AG10803 (cell line): ENCODE measurements around the gene INHBB.
"Not testable (repeated sequence)": the region's sequence is repeated elsewhere in the genome, so short reads cannot be mapped to it uniquely, and the experiment has no call there.

Experiments used
- DNase-seq: peaks from one replicate; pipeline ENCODE4 v3.0.0; 2010; ENCODE audit warnings: low read depth
- H3K4me3 ChIP-seq: 2 replicates; pipeline ENCODE4 v1.5.1; 2011; ENCODE audit warnings: mild to moderate bottlenecking, low read length, control low read depth
- CTCF ChIP-seq: conservative IDR thresholded peaks from 2 replicates; pipeline ENCODE4 v1.5.1; 2011; ENCODE audit warnings: mild to moderate bottlenecking, low read length, control low read depth, inconsistent platforms

Gene INHBB

GRCh38 chr2:120316528-120317179, 29.3 kb upstream of the INHBB start:
- DNase-seq = no peak
- no peak overlapping the region for H3K4me3 ChIP-seq
- no peak for TF ChIP-seq CTCF

GRCh38 chr2:120317180-120317533, 28.8 kb upstream of the INHBB start:
- no peak for TF ChIP-seq CTCF
- H3K4me3 ChIP-seq = no peak overlapping the region
- no peak for DNase-seq

- no peak for TF ChIP-seq CTCF
- no peak for DNase-seq
- no peak overlapping the region for H3K4me3 ChIP-seq
Observed at GRCh38 chr2:120317916-120318315, 28.0 kb upstream of the INHBB start.

- no peak for DNase-seq
Observed at GRCh38 chr2:120318626-120319025, 27.3 kb upstream of the INHBB start.

GRCh38 chr2:120319123-120319522, 26.8 kb upstream of the INHBB start:
- TF ChIP-seq CTCF = no peak
- DNase-seq = no peak
- no peak overlapping the region for H3K4me3 ChIP-seq

More at GRCh38 chr2:120318626-120319025, 27.3 kb upstream of the INHBB start:
- TF ChIP-seq CTCF = no peak
- H3K4me3 ChIP-seq = no peak overlapping the region

GRCh38 chr2:120319686-120320317, 26.1 kb upstream of the INHBB start:
- no peak for TF ChIP-seq CTCF
- H3K4me3 ChIP-seq = no peak overlapping the region
- DNase-seq = no peak

- peak; percentile 10 for DNase-seq
- TF ChIP-seq CTCF = no peak
- no peak overlapping the region for H3K4me3 ChIP-seq
Observed at GRCh38 chr2:120320318-120320851, 25.6 kb upstream of the INHBB start.

- not testable (repeated sequence) for H3K4me3 ChIP-seq, DNase-seq
Observed at GRCh38 chr2:120320887-120321556, 24.9 kb upstream of the INHBB start.
